Fibroblast of lung (primary cell): ENCODE data around the gene SOHLH2. TPM values are rescaled to one million over a fixed set of nuclear protein-coding genes. Genes with fewer than 3 reads are reported as not detected.

Source experiments
- DNase-seq, 2 donors: peaks; one replicate each; pipeline versions ENCODE4 v3.0.0 to v3.0.0-alpha.2; 2010; ENCODE audit warnings: low read depth in 2 of 2
- H2AFZ ChIP-seq: 2 replicates; pipeline ENCODE4 v1.5.1; 2012; ENCODE audit warnings: low read length, control low read depth, inconsistent platforms
- H3K27ac ChIP-seq: 2 replicates; pipeline ENCODE4 v1.5.1; 2011; ENCODE audit warnings: low read length, control low read depth; ENCODE audit not compliant: insufficient read depth
- H3K27me3 ChIP-seq: 2 replicates; pipeline ENCODE4 v1.5.1; 2011; ENCODE audit warnings: mild to moderate bottlenecking, low read length; ENCODE audit not compliant: control insufficient read depth, insufficient read depth
- H3K36me3 ChIP-seq: 2 replicates; pipeline ENCODE4 v1.5.1; 2011; ENCODE audit warnings: low read length; ENCODE audit not compliant: control insufficient read depth, insufficient read depth
- H3K4me1 ChIP-seq: 2 replicates; pipeline ENCODE4 v1.5.1; 2011; ENCODE audit warnings: low read length; ENCODE audit not compliant: control insufficient read depth, insufficient read depth; ENCODE audit errors: extremely low read depth
- H3K4me2 ChIP-seq: 2 replicates; pipeline ENCODE4 v1.5.1; 2011; ENCODE audit warnings: low read length, control low read depth; ENCODE audit not compliant: insufficient read depth; ENCODE audit errors: extremely low read depth
- H3K4me3 ChIP-seq, 4 experiments: fragments of 200-600 bp in 1 of 4; sonication (generic) in 1 of 4; replicated peaks in 1 of 4; 2 replicates each; pipeline ENCODE4 v1.5.1; 2011 to 2016; ENCODE audit warnings: low read length in 4 of 4, low read depth in 3 of 4, mild to moderate bottlenecking in 3 of 4, control low read depth in 2 of 4, inconsistent platforms in 1 of 4, mixed read lengths in 1 of 4; ENCODE audit not compliant: insufficient read depth in 1 of 4; ENCODE audit errors: control extremely low read depth in 1 of 4
- H3K79me2 ChIP-seq: 2 replicates; pipeline ENCODE4 v1.5.1; 2012; ENCODE audit warnings: mild to moderate bottlenecking, low read length, inconsistent platforms; ENCODE audit not compliant: control insufficient read depth, insufficient read depth
- H3K9ac ChIP-seq: 2 replicates; pipeline ENCODE4 v1.5.1; 2011; ENCODE audit warnings: mild to moderate bottlenecking, low read length, control low read depth; ENCODE audit not compliant: insufficient read depth
- H3K9me3 ChIP-seq: 2 replicates; pipeline ENCODE4 v1.5.1; 2012; ENCODE audit warnings: low read depth, low read length; ENCODE audit not compliant: control insufficient read depth, insufficient read depth
- H4K20me1 ChIP-seq: 2 replicates; pipeline ENCODE4 v1.5.1; 2011; ENCODE audit warnings: low read length; ENCODE audit not compliant: control insufficient read depth, insufficient read depth; ENCODE audit errors: extremely low read depth
- EZH2 ChIP-seq: IDR thresholded peaks from 2 replicates; pipeline ENCODE4 v1.5.1; 2012; ENCODE audit warnings: low read length, control low read depth, mild to moderate bottlenecking; ENCODE audit errors: missing control alignments
- polyA plus RNA-seq, 2 donors: library from polyadenylated mRNA; depleted of rRNA in 1 of 2; stranded (reverse) in 1 of 2; unstranded in 1 of 2; fragments of >200 nt; gene quantifications; 2 replicates each; pipeline ENCODE4 v1.2.1, GENCODE V29; 2011 to 2012; ENCODE audit warnings: missing spikeins in 1 of 2
- total RNA-seq: library from RNA; depleted of rRNA; stranded (reverse); fragments of >200 nt; gene quantifications from 2 replicates; pipeline ENCODE4 v1.2.1, GENCODE V29; 2014
- TF ChIP-seq, protein P1 (sequence below), 2 donors: IDR thresholded peaks in 1 of 2; conservative IDR thresholded peaks in 1 of 2; 1 replicate in 1 of 2; 2 replicates in 1 of 2; pipeline ENCODE4 v1.5.1; 2011 to 2012; ENCODE audit warnings: low read length in 2 of 2, control low read depth in 1 of 2, inconsistent platforms in 1 of 2, low read depth in 1 of 2, mild to moderate bottlenecking in 1 of 2

SOHLH2 gene
- total and polyA plus RNA-seq, 2 donors (not counting 1 experiment from before 2014, with no cell fraction given), result 0.34 to 1.8 TPM

DNA sequence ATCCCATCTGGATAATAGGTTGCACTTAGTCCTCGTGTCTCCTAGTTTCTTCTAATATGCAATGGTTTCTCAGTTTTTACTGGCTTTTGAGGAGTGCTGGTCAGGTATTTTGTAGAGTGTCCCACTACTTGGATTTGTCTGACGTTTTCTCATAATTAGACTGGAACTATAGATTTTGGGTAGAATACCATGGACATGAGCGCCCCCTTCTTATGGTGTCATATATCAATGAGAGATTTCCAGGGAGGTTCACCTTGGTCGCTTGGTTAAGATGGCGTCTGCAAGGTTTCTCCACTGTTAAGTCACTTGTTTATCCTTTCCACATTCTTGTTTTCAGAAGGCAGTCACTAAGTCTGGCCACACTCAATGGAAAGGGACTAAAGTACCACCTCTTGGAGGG is 6.7 kb downstream of the SOHLH2 start:
- H3K9me3 ChIP-seq, result no peaks in the 10 kb centered on the region
- H3K4me3 ChIP-seq, result no peak overlapping the region
- H2AFZ ChIP-seq, result no peak overlapping the region
- no peaks in the 10 kb centered on the region for H3K79me2 ChIP-seq
- H3K9ac ChIP-seq, result no peak overlapping the region
- H3K4me2 ChIP-seq, result no peak overlapping the region
- no peaks in the 10 kb centered on the region for H3K4me1 ChIP-seq
- H3K27ac ChIP-seq, result no peak overlapping the region
- H3K36me3 ChIP-seq, result no peaks in the 10 kb centered on the region
- DNase-seq, result peak in 1 of 2 donors; percentile 8
- no peaks in the 10 kb centered on the region for H4K20me1 ChIP-seq
- TF ChIP-seq, protein P1, sequence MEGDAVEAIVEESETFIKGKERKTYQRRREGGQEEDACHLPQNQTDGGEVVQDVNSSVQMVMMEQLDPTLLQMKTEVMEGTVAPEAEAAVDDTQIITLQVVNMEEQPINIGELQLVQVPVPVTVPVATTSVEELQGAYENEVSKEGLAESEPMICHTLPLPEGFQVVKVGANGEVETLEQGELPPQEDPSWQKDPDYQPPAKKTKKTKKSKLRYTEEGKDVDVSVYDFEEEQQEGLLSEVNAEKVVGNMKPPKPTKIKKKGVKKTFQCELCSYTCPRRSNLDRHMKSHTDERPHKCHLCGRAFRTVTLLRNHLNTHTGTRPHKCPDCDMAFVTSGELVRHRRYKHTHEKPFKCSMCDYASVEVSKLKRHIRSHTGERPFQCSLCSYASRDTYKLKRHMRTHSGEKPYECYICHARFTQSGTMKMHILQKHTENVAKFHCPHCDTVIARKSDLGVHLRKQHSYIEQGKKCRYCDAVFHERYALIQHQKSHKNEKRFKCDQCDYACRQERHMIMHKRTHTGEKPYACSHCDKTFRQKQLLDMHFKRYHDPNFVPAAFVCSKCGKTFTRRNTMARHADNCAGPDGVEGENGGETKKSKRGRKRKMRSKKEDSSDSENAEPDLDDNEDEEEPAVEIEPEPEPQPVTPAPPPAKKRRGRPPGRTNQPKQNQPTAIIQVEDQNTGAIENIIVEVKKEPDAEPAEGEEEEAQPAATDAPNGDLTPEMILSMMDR (conservative IDR thresholded peaks at IDR 0.05 in 1 of 2, IDR thresholded peaks at IDR 0.05 in 1 of 2; ENCODE audit: low read depth in 1 of 2, low read length in 2 of 2), result no peak
- TF ChIP-seq EZH2, result no peak
- no peaks in the 10 kb centered on the region for H3K27me3 ChIP-seq

DNA sequence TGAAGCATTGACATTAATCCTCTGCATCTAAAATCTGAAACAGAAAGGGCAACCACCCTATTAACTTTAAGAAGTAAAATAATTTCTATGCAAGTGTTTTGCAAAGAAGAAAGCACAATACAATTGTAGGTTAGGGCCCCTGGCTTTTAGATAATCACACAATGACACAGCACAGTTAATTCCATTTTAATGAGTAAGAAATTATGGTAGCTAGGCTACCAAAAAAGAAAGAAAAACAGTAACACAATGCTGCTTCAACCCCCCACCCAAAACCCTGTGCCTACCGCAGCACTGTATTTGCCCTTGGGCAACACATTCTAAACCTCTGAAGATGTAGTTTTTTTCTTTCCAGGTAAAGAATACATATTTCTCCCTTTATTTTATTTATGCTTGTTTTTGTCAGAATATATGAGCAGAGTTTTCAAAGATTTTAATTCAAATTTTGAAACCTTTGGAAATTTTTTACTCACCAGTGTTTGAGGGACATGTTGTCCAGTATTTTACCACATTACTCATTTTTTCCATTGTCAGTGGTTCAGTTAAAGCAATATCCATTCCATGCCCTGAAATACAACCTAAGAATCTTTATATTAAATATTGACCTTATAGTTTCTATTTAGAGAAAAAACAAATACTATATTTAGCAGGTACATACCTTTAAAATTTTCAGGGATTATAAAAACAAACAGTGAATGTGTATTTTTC is 21.1 kb downstream of the SOHLH2 start:
- Histone ChIP-seq H4K20me1 (no peaks in the 10 kb centered on the region), H3K4me3 (no peak overlapping the region), H3K27ac (no peak overlapping the region), H3K27me3 (no peaks in the 10 kb centered on the region), H3K9me3 (no peaks in the 10 kb centered on the region), H3K36me3 (no peaks in the 10 kb centered on the region), H3K4me1 (no peaks in the 10 kb centered on the region), H3K9ac (no peak overlapping the region), H3K4me2 (no peak overlapping the region), H3K79me2 (no peaks in the 10 kb centered on the region), H2AFZ (no peak overlapping the region)
- peak; percentile 16 to 49 for DNase-seq
- TF ChIP-seq, protein P1 (conservative IDR thresholded peaks at IDR 0.05 in 1 of 2, IDR thresholded peaks at IDR 0.05 in 1 of 2; ENCODE audit: low read depth in 1 of 2, low read length in 2 of 2), result no peak
- no peak for TF ChIP-seq EZH2

GRCh38 chr13:36192166-36192565 is 22.2 kb downstream of the SOHLH2 start:
- Histone ChIP-seq H3K27ac (no peak overlapping the region), H3K9ac (no peak overlapping the region), H3K36me3 (no peaks in the 10 kb centered on the region), H4K20me1 (no peaks in the 10 kb centered on the region), H3K4me1 (no peaks in the 10 kb centered on the region), H3K79me2 (no peaks in the 10 kb centered on the region), H3K4me2 (no peak overlapping the region), H2AFZ (no peak overlapping the region), H3K4me3 (no peak overlapping the region), H3K27me3 (no peaks in the 10 kb centered on the region), H3K9me3 (no peaks in the 10 kb centered on the region)
- TF ChIP-seq, protein P1 (conservative IDR thresholded peaks at IDR 0.05 in 1 of 2, IDR thresholded peaks at IDR 0.05 in 1 of 2; ENCODE audit: low read depth in 1 of 2, low read length in 2 of 2), result no peak
- TF ChIP-seq EZH2, result no peak
- DNase-seq, result peak in 1 of 2 donors; percentile 13
